ENCODE measurements around the gene IFNA8. TPM values are rescaled to one million over a fixed set of nuclear protein-coding genes. Genes with fewer than 3 reads are reported as not detected.
"Not testable (repeated sequence)": the region's sequence is repeated elsewhere in the genome, so short reads cannot be mapped to it uniquely, and the experiment has no call there.

The IFNA8 gene
- total and polyA plus RNA-seq, 2 of the 8 experiments (the other 6 are each of a cell fraction or from before 2014, with no cell fraction given), result not detected

DNA sequence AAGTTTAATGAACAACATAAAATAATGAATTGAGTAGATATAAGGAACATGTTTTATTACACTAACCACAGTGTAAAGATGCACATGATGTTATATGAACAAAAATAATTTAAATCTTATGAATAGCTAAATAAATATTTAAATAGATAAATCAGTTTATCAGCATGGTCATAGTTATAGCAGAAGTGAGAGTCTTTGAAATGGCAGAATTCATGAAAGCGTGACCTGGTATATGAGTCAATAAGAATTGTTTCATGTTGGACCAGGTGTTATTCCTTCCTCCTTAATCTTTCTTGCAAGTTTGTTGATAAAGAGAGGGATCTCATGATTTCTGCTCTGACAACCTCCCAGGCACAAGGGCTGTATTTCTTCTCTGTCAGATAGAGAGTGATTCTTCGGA, 41.7 kb upstream of the IFNA8 start:
- H3K27me3 ChIP-seq (replicated peaks in 1 of 4; ENCODE audit: control insufficient read depth in 3 of 4, extremely low read depth in 1 of 4, insufficient read depth in 3 of 4, low read length in 3 of 4); H4K20me1 ChIP-seq (replicated peaks in 1 of 2; ENCODE audit: control insufficient read depth in 1 of 2, insufficient read depth in 2 of 2, low read length in 2 of 2); H4K5ac ChIP-seq (ENCODE audit: insufficient read length, low read depth, low read length); CTCF ChIA-PET (ENCODE audit: partially characterized antibody); H4K8ac ChIP-seq (ENCODE audit: extremely low read depth, insufficient read depth, low read length); H3K56ac ChIP-seq (replicated peaks; ENCODE audit: insufficient read length, low read depth, low read length); H2BK12ac ChIP-seq (ENCODE audit: low read depth, low read length); H3K4me2 ChIP-seq (ENCODE audit: insufficient read depth in 1 of 2, low read depth in 2 of 2, low read length in 2 of 2); H3K4me3 ChIP-seq (ENCODE audit: extremely low read depth in 1 of 4, insufficient read depth in 2 of 4, low read depth in 3 of 4, low read length in 4 of 4); H3K18ac ChIP-seq (ENCODE audit: extremely low read depth, low read length); H3K4me1 ChIP-seq (replicated peaks in 1 of 4; ENCODE audit: control insufficient read depth in 3 of 4, insufficient read depth in 4 of 4, low read length in 3 of 4); H2AK5ac ChIP-seq (ENCODE audit: low read depth, low read length); H3K36me3 ChIP-seq (ENCODE audit: control insufficient read depth in 2 of 4, insufficient read depth in 4 of 4, low read length in 3 of 4); H3K79me1 ChIP-seq (ENCODE audit: low read depth, low read length); H2BK120ac ChIP-seq (replicated peaks; ENCODE audit: low read depth, low read length); H3K14ac ChIP-seq (ENCODE audit: insufficient read length); H3K79me2 ChIP-seq (ENCODE audit: control insufficient read depth in 1 of 2, insufficient read depth in 2 of 2, low read length in 2 of 2); H3K4ac ChIP-seq (replicated peaks; ENCODE audit: insufficient read length, low read depth, low read length); H2BK20ac ChIP-seq (ENCODE audit: low read length); H4K91ac ChIP-seq (replicated peaks; ENCODE audit: insufficient read length, low read length); H3K23me2 ChIP-seq (ENCODE audit: low read depth, low read length); DNase-seq (ENCODE audit: low read depth in 1 of 2, low spot score in 2 of 2); H3K23ac ChIP-seq (ENCODE audit: insufficient read length); H2BK15ac ChIP-seq (ENCODE audit: low read length); H3K9me3 ChIP-seq (ENCODE audit: insufficient read depth in 2 of 2, low read depth in 1 of 2, low read length in 1 of 2); POLR2A ChIA-PET (ENCODE audit: partially characterized antibody); H2BK5ac ChIP-seq (ENCODE audit: low read depth, low read length); H3K9ac ChIP-seq (replicated peaks in 1 of 4; ENCODE audit: extremely low read depth in 1 of 4, low read depth in 3 of 4, low read length in 3 of 4); H2AFZ ChIP-seq (ENCODE audit: low read length); H3K27ac ChIP-seq (ENCODE audit: low read depth, low read length): not testable (repeated sequence)
- FAIRE-seq, result peak; percentile 42
- 90% methylated on average over 1 of the region's 2 CpGs; no CpG with 5 or more reads in 1 of the 2 experiments for WGBS, 2 experiments (ENCODE audit: extremely low coverage in 1 of 2, insufficient coverage in 1 of 2, insufficient read length in 1 of 2, insufficient replicate concordance in 2 of 2, low coverage in 1 of 2, low lambda C conversion rate in 2 of 2, missing lambda C conversion rate in 1 of 2)

Measured in H1 (cell line).